Measurements from ENCODE around the gene ZFP82.

- TF ChIP-seq CTCF (IDR thresholded peaks at IDR 0.05; ENCODE audit: low read depth, low read length), result no peak
- TF ChIP-seq EZH2phosphoT487 (IDR thresholded peaks at IDR 0.05; ENCODE audit: low read depth), result no peak
These were observed 2.7 kb upstream of the ZFP82 start for GRCh38 chr19:36420961-36421748.
